ENCODE measurements around the gene NT5DC1.
A peak's percentile ranks its signal among the peaks of the same experiment; 100 is the strongest.
"Not testable (repeated sequence)": the region's sequence is repeated elsewhere in the genome, so short reads cannot be mapped to it uniquely, and the experiment has no call there.

NT5DC1 gene

DNA sequence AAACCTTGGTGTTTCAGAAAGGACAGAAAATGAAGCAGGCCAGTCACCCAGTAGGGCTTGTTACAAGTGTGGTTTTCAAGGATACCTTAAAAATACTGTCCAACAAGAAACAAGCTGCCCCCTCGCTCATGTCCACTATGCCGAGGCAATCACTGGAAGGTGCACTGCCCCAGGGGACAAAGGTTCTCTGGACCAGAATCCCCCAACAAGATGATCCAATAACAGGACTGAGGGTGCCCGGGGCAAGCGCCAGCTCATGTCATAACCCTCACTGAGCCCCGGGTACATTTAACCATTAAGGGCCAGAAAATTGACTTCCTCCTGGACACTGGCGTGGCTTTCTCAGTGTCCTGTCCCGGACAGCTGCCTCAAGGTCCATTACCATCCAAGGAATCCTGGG, 6.6 kb upstream of the NT5DC1 start:
- Histone ChIP-seq H3K36me3 (ENCODE audit: insufficient read depth, low read length) (no peaks in the 10 kb centered on the region), H3K4me3 (ENCODE audit: low read depth in 1 of 2, low read length in 2 of 2) (no peak overlapping the region), H3K9ac (ENCODE audit: low read length) (no peak overlapping the region), H3K27ac (ENCODE audit: low read depth, low read length) (no peak overlapping the region), H3K4me1 (ENCODE audit: insufficient read depth, low read length) (no peaks in the 10 kb centered on the region), H3K27me3 (ENCODE audit: control insufficient read depth in 1 of 2, insufficient read depth in 2 of 2, low read length in 2 of 2) (no peaks in the 10 kb centered on the region), H3K9me3 (ENCODE audit: low read length) (no peaks in the 10 kb centered on the region)

DNA sequence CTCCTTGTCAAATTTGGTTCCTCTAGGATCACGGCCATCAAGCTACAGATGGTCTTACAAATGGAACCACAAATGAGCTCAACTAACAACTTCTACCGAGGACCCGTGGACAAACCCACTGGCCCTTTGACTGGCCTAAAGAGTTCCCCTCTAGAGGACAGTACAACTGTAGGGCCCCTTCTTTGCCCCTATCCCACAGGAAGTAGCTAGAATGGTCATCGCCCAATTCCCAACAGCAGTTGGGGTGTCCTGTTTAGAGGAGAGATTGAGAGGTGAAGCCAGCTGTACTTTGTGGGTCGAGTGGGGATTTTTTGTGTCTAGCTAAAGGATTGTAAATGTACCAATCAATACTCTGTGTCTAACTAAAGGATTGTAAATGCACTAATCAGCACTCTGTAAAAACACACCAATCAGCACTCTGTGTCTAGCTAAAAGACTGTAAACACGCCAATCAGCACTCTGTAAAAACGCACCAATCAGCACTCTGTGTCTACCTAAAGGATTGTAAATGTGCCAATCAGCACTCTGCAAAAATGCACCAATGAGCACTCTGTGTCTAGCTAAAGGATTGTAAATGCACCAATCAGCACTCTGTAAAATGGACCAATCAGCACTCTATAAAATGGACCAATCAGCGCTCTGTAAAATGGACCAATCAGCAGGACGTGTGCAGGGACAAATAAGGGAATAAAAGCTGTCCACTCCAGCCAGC, 4.4 kb upstream of the NT5DC1 start:
- not testable (repeated sequence) for H3K9me3 ChIP-seq (ENCODE audit: low read length); H3K27ac ChIP-seq (ENCODE audit: low read depth, low read length); H3K4me3 ChIP-seq (ENCODE audit: low read depth in 1 of 2, low read length in 2 of 2); H3K36me3 ChIP-seq (ENCODE audit: insufficient read depth, low read length); H3K9ac ChIP-seq (ENCODE audit: low read length); H3K4me1 ChIP-seq (ENCODE audit: insufficient read depth, low read length); H3K27me3 ChIP-seq (ENCODE audit: control insufficient read depth in 1 of 2, insufficient read depth in 2 of 2, low read length in 2 of 2)

DNA sequence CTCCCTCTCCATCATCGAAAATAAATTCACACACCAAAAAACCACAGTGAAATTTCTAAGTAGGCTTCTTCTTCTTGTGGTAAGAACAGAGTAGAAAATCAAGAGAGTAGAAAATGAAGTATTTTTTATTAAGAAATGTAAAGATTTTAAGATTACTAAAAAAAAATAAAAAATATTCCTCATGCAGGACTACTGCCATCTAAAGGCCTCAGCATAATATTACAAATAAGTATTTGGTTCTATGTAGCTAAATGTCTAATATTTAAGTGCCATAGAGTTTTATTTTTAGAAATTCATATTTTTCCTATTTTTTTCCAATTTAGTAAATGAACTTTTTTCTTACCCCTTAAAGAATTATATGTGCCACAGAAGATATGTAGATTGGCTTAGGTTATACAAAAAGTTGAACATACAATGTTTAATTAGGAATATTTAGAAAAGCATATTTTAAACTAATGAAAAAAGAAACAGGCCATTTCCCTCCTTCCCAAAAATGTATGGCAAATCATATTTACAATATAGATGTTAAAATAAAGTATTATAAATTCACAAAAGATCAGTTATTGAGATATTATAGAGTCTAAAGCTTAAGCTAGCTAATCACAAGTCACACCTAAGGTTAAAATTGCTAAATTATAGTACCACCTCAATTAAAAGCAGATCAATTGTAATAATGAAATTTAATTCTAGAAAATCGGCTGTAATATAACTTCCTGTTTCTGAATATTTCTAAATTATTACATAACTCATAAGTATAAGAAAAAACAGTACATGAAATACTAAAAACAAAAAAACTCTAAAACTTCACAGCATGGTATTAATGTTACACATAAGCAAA, 3.5 kb upstream of the NT5DC1 start:
- H3K27ac ChIP-seq (ENCODE audit: low read depth, low read length): no peak overlapping the region
- no peaks in the 10 kb centered on the region for H3K27me3 ChIP-seq (ENCODE audit: control insufficient read depth in 1 of 2, insufficient read depth in 2 of 2, low read length in 2 of 2)
- H3K4me3 ChIP-seq (ENCODE audit: low read depth in 1 of 2, low read length in 2 of 2): no peak overlapping the region
- peaks cover 9% of the 10 kb centered on the region for H3K4me1 ChIP-seq (ENCODE audit: insufficient read depth, low read length)
- no peaks in the 10 kb centered on the region for H3K9me3 ChIP-seq (ENCODE audit: low read length)
- no peaks in the 10 kb centered on the region for H3K36me3 ChIP-seq (ENCODE audit: insufficient read depth, low read length)
- H3K9ac ChIP-seq (ENCODE audit: low read length): no peak overlapping the region

DNA sequence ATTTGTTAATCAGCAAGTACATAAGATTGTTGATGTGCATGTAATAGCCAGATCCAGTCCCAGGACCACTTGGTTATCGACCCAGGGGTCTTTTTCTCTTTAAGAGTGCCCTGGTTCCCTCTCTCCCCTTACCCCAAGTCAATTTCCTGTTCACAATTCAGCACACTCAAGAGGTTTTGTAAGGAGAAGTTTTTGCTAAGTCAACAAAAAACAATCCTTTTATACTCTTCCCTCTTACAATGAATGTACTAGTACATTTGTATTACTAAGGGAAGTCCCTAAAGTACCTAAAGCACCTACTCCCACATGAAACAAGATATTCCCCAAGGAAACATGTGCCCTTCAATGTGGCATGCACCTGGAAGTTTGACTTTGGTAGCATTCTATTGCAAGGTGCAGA, 1.6 kb upstream of the NT5DC1 start:
- no peaks in the 10 kb centered on the region for H3K9me3 ChIP-seq (ENCODE audit: low read length)
- H3K4me3 ChIP-seq (ENCODE audit: low read depth in 1 of 2, low read length in 2 of 2): no peak overlapping the region
- no peaks in the 10 kb centered on the region for H3K27me3 ChIP-seq (ENCODE audit: control insufficient read depth in 1 of 2, insufficient read depth in 2 of 2, low read length in 2 of 2)
- H3K9ac ChIP-seq (ENCODE audit: low read length): no peak overlapping the region
- H3K27ac ChIP-seq (ENCODE audit: low read depth, low read length): no peak overlapping the region
- H3K4me1 ChIP-seq (ENCODE audit: insufficient read depth, low read length): peaks cover 11% of the 10 kb centered on the region
- no peaks in the 10 kb centered on the region for H3K36me3 ChIP-seq (ENCODE audit: insufficient read depth, low read length)

DNA sequence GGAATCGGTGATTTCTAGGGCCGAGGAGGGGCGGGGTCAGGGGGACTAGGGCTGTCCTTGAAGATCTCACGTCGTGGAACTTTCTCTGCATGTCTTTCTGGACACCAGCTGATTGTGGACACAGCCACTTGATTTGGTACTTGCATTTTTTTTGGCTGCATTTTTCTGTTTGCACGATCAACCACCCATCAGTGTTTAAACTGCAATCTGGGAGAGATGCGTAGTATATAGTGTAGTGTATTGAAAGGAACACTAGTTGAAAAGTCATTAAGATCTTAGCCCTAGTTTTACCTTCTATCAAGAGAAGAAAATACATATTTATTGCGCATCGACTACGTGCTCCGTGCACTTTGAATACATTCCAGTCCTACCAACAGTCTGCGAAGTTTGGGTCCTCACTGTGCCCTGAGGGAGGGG, 657 bp downstream of the NT5DC1 start:
- Histone ChIP-seq H3K4me1 (ENCODE audit: insufficient read depth, low read length) (peaks cover 11% of the 10 kb centered on the region), H3K27me3 (ENCODE audit: control insufficient read depth in 1 of 2, insufficient read depth in 2 of 2, low read length in 2 of 2) (no peaks in the 10 kb centered on the region), H3K4me3 (ENCODE audit: low read depth in 1 of 2, low read length in 2 of 2) (peak overlapping the region; percentile 31 to 85), H3K36me3 (ENCODE audit: insufficient read depth, low read length) (no peaks in the 10 kb centered on the region), H3K9ac (ENCODE audit: low read length) (peak overlapping the region; percentile 66), H3K9me3 (ENCODE audit: low read length) (no peaks in the 10 kb centered on the region), H3K27ac (ENCODE audit: low read depth, low read length) (peak overlapping the region; percentile 86)

DNA sequence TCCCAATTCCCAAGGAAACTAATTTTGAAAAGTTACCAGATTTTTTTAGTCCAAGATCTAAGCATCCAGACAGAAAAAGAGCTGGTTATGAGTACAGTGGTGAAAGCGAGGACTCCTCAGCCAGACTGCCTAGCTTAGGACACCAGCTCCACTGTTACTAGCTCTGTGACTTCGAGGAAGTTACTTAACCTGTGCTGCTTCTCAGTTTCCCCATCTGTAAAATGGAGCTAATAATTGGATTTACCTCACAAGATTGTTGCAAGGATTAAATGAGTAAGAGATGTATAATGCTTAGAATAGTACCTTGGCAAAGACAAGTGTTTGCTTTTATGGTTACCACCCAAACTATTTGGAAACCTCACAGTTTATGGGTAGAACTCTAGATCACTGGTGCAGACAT, 1.1 kb downstream of the NT5DC1 start:
- H3K9me3 ChIP-seq (ENCODE audit: low read length): no peaks in the 10 kb centered on the region
- peaks cover 11% of the 10 kb centered on the region for H3K4me1 ChIP-seq (ENCODE audit: insufficient read depth, low read length)
- peak overlapping the region; percentile 66 for H3K9ac ChIP-seq (ENCODE audit: low read length)
- H3K4me3 ChIP-seq (ENCODE audit: low read depth in 1 of 2, low read length in 2 of 2): peak overlapping the region; percentile 31 to 85
- H3K36me3 ChIP-seq (ENCODE audit: insufficient read depth, low read length): no peaks in the 10 kb centered on the region
- H3K27ac ChIP-seq (ENCODE audit: low read depth, low read length): peak overlapping the region; percentile 86
- no peaks in the 10 kb centered on the region for H3K27me3 ChIP-seq (ENCODE audit: control insufficient read depth in 1 of 2, insufficient read depth in 2 of 2, low read length in 2 of 2)

DNA sequence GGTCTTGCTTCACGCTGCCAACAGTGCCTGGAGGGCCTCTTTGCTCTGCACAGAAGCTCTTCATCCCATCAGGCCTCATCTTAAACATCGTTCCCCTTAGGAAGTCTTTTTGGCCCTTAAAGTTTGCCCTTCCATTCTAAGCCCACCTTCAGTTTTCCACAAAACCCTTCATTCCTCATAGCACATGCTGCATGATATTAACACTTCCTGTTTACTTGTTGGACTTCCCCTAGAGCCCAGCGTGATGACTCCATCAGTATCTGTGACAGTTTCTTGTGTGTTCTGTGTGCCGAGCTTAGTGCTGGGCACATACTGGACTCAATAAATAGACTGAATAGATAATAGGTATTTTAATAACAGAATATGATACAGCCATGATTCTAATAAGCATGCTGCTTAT, 2.2 kb downstream of the NT5DC1 start:
- Histone ChIP-seq H3K27me3 (ENCODE audit: control insufficient read depth in 1 of 2, insufficient read depth in 2 of 2, low read length in 2 of 2) (no peaks in the 10 kb centered on the region), H3K9me3 (ENCODE audit: low read length) (no peaks in the 10 kb centered on the region), H3K4me3 (ENCODE audit: low read depth in 1 of 2, low read length in 2 of 2) (no peak overlapping the region), H3K4me1 (ENCODE audit: insufficient read depth, low read length) (peaks cover 11% of the 10 kb centered on the region), H3K9ac (ENCODE audit: low read length) (no peak overlapping the region), H3K27ac (ENCODE audit: low read depth, low read length) (no peak overlapping the region), H3K36me3 (ENCODE audit: insufficient read depth, low read length) (no peaks in the 10 kb centered on the region)

DNA sequence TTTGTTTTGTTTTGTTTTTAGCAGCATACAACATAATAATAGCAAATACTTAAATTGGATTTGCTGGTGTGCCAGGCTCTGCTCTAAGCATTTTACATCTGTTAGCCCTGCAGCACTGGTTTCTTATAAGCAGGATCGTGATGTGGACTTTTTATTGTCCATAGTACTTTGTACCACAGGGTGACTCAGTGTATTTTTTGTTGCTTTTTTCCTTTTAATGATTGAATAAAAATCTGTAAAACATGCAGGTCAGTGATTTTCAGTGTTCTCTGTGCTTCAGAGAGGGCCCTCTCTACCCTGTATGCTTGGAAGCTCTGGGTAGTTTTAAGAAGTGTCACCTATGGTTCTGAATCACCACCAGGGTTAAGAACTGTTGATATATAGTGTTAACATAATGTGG, 4.0 kb downstream of the NT5DC1 start:
- no peak overlapping the region for H3K9ac ChIP-seq (ENCODE audit: low read length)
- no peak overlapping the region for H3K4me3 ChIP-seq (ENCODE audit: low read depth in 1 of 2, low read length in 2 of 2)
- H3K9me3 ChIP-seq (ENCODE audit: low read length): no peaks in the 10 kb centered on the region
- peaks cover 12% of the 10 kb centered on the region for H3K36me3 ChIP-seq (ENCODE audit: insufficient read depth, low read length)
- H3K27ac ChIP-seq (ENCODE audit: low read depth, low read length): no peak overlapping the region
- H3K27me3 ChIP-seq (ENCODE audit: control insufficient read depth in 1 of 2, insufficient read depth in 2 of 2, low read length in 2 of 2): no peaks in the 10 kb centered on the region
- peaks cover 11% of the 10 kb centered on the region for H3K4me1 ChIP-seq (ENCODE audit: insufficient read depth, low read length)

DNA sequence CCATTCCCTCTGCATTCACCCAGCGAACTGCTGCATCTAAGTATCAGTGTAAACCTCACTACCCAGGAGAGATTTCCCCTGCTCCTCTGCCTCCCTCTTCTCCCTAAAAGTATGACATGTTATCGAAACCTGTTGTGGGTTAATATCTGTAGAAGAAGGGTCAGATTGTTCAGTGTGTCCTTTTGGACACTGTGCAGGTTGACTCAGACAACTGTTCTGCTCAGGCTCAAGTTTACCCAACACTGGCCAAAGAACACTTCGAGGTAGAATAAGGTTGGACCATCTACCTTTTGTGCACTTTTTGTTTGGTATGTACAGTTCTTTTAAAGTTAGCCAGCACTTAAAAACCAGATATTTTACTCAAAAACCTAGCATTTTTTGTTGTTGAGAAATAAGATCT, 4.6 kb downstream of the NT5DC1 start:
- Histone ChIP-seq H3K4me1 (ENCODE audit: insufficient read depth, low read length) (peaks cover 11% of the 10 kb centered on the region), H3K36me3 (ENCODE audit: insufficient read depth, low read length) (peaks cover 14% of the 10 kb centered on the region), H3K4me3 (ENCODE audit: low read depth in 1 of 2, low read length in 2 of 2) (no peak overlapping the region), H3K27me3 (ENCODE audit: control insufficient read depth in 1 of 2, insufficient read depth in 2 of 2, low read length in 2 of 2) (no peaks in the 10 kb centered on the region), H3K9me3 (ENCODE audit: low read length) (no peaks in the 10 kb centered on the region), H3K9ac (ENCODE audit: low read length) (no peak overlapping the region), H3K27ac (ENCODE audit: low read depth, low read length) (no peak overlapping the region)

DNA sequence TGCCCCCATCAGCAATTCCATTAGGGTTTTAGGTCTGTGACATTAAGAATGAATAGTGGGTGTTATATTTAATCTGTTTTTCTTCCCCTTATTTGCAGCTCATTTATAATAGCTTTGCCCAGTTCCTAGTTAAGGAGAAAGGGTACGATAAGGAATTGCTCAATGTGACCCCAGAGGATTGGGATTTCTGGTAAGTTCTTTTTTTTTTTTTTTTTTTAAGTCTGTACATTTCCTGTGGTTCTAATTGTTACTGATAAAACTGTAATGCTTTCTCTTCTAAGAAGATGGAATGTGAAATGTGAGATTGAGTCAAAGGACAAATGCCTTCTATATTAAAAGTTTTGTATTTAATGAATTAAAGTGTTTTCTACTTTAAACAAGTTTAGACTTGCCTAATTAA, 5.5 kb downstream of the NT5DC1 start:
- Histone ChIP-seq H3K4me3 (ENCODE audit: low read depth in 1 of 2, low read length in 2 of 2) (no peak overlapping the region), H3K27ac (ENCODE audit: low read depth, low read length) (no peak overlapping the region), H3K9me3 (ENCODE audit: low read length) (no peaks in the 10 kb centered on the region), H3K36me3 (ENCODE audit: insufficient read depth, low read length) (peaks cover 23% of the 10 kb centered on the region), H3K9ac (ENCODE audit: low read length) (no peak overlapping the region), H3K4me1 (ENCODE audit: insufficient read depth, low read length) (peaks cover 11% of the 10 kb centered on the region), H3K27me3 (ENCODE audit: control insufficient read depth in 1 of 2, insufficient read depth in 2 of 2, low read length in 2 of 2) (no peaks in the 10 kb centered on the region)

DNA sequence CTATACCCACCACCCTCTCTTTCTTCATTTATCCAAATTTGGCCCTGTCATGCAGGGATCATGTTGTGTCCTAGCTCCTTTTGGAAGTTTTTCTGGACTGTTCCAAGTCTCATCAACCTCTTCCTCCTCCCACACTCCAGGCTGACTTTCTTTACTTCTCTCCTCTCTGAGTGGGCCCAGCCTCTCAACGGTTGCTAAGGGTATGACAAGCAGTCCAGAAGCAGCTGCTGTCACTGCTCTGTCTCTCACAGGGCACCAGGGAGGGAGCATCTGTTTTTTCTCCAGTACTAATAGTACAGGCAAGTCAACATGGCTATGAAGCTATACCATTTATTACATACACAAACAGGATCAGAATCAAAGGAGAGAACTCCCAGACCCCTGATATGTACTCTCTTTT, 8.2 kb downstream of the NT5DC1 start:
- Histone ChIP-seq H3K9me3 (ENCODE audit: low read length) (no peaks in the 10 kb centered on the region), H3K27ac (ENCODE audit: low read depth, low read length) (no peak overlapping the region), H3K4me3 (ENCODE audit: low read depth in 1 of 2, low read length in 2 of 2) (no peak overlapping the region), H3K27me3 (ENCODE audit: control insufficient read depth in 1 of 2, insufficient read depth in 2 of 2, low read length in 2 of 2) (no peaks in the 10 kb centered on the region), H3K4me1 (ENCODE audit: insufficient read depth, low read length) (no peaks in the 10 kb centered on the region), H3K9ac (ENCODE audit: low read length) (no peak overlapping the region), H3K36me3 (ENCODE audit: insufficient read depth, low read length) (peaks cover 33% of the 10 kb centered on the region)

All from muscle layer of colon (tissue), 2 donors.